GM06990 (cell line): ENCODE data around the gene STK10.

Experiments
- DNase-seq: peaks from one replicate; pipeline ENCODE4 v3.0.0-alpha.2; 2011; ENCODE audit not compliant: insufficient read length; ENCODE audit errors: extremely low read depth
- H3K27me3 ChIP-seq: replicated peaks from 2 replicates; pipeline ENCODE4 v1.6.0; 2011; ENCODE audit warnings: low read length; ENCODE audit not compliant: control insufficient read depth, insufficient read depth
- H3K36me3 ChIP-seq: 2 replicates; pipeline ENCODE4 v1.5.1; 2011; ENCODE audit warnings: low read length; ENCODE audit not compliant: control insufficient read depth, insufficient read depth
- H3K4me3 ChIP-seq: replicated peaks from 2 replicates; pipeline ENCODE4 v1.5.1; 2011; ENCODE audit warnings: low read depth, mild to moderate bottlenecking, control low read depth, low read length
- TF ChIP-seq, protein P1 (sequence below): IDR thresholded peaks from 2 replicates; pipeline ENCODE4 v1.5.1; 2011; ENCODE audit warnings: low read length, control low read depth, mild to moderate bottlenecking, inconsistent platforms; ENCODE audit not compliant: insufficient read depth, poor library complexity, severe bottlenecking

The STK10 gene

DNA sequence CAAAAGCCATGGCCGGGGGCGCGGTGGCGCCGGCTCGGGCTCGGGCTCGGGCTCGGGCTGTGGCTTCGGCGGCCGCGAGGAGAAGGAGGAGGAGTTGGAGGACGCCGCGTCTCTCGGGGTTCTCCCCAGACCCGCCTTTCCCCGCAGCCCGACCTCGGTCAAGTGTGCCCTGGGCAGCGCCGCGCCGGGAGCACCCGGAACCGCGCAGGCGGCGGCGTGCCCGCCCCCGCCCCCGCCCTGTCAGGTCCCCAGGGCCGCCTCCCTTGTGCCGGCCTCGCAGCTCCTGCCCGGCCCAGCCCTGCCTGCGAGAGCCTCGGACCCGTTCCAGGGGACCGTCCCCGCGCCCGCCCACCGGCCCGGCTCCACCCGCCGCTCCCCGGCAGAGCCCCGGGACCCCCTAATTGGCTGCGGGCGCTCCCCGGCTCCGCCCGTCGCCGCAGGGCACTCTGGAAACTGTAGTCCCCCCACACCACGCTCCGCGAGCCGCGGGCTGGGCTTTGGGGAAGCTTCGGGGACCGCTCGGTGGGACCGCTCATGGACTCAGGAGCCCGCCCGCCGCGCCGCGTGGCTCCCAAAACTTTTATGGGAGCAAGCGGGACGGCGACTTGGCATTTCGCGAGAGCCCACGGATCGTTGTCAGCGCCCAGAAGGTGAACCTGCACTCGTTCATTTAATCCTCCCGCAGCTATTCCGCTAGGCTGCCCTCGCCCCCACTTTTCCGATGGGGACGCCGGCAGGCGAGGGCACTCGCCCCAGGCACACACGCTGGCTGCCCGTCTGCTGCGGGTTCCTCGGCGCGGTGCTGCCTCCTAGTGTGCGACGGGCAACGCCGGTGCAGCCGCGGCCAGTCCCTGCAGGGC, at the start of gene STK10:
STK10 (minus strand) TSS at position 192 of the 860 bp plus-strand sequence; CDS start at position 10, 182 bp downstream.
- Histone ChIP-seq H3K4me3 (peak within 1 kb of the TSS; percentile 86), H3K36me3 (peaks cover 2% of the 10 kb centered on the region), H3K27me3 (no peaks in the 10 kb centered on the region)
- TF ChIP-seq, protein P1, sequence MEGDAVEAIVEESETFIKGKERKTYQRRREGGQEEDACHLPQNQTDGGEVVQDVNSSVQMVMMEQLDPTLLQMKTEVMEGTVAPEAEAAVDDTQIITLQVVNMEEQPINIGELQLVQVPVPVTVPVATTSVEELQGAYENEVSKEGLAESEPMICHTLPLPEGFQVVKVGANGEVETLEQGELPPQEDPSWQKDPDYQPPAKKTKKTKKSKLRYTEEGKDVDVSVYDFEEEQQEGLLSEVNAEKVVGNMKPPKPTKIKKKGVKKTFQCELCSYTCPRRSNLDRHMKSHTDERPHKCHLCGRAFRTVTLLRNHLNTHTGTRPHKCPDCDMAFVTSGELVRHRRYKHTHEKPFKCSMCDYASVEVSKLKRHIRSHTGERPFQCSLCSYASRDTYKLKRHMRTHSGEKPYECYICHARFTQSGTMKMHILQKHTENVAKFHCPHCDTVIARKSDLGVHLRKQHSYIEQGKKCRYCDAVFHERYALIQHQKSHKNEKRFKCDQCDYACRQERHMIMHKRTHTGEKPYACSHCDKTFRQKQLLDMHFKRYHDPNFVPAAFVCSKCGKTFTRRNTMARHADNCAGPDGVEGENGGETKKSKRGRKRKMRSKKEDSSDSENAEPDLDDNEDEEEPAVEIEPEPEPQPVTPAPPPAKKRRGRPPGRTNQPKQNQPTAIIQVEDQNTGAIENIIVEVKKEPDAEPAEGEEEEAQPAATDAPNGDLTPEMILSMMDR = peak; percentile 91
- peak; percentile 96 for DNase-seq

GRCh38 chr5:172235827-172236736, 48.1 kb upstream of the STK10 start:
- no peak for DNase-seq
- H3K36me3 ChIP-seq = no peaks in the 10 kb centered on the region; the same call in 1 of the 2 replicates
- TF ChIP-seq, protein P1 = no peak
- H3K4me3 ChIP-seq = no peak overlapping the region
- H3K27me3 ChIP-seq = no peaks in the 10 kb centered on the region

- Histone ChIP-seq H3K27me3 (no peaks in the 10 kb centered on the region), H3K4me3 (peak overlapping the region; percentile 27; the same call in 1 of the 2 replicates), H3K36me3 (no peaks in the 10 kb centered on the region; the same call in 1 of the 2 replicates)
- TF ChIP-seq, protein P1 = no peak
- peak; percentile 43 for DNase-seq
These were observed 47.2 kb upstream of the STK10 start for GRCh38 chr5:172235132-172235780.

GRCh38 chr5:172234031-172234430, 46.0 kb upstream of the STK10 start:
- no peak overlapping the region for H3K4me3 ChIP-seq
- no peaks in the 10 kb centered on the region for H3K27me3 ChIP-seq
- no peaks in the 10 kb centered on the region; the same call in 1 of the 2 replicates for H3K36me3 ChIP-seq
- no peak for DNase-seq
- TF ChIP-seq, protein P1 = no peak

- TF ChIP-seq, protein P1 = no peak
These were observed 41.9 kb upstream of the STK10 start for GRCh38 chr5:172229904-172230303.

More at GRCh38 chr5:172229904-172230303, 41.9 kb upstream of the STK10 start:
- Histone ChIP-seq H3K27me3 (no peaks in the 10 kb centered on the region), H3K36me3 (no peaks in the 10 kb centered on the region; the same call in 1 of the 2 replicates), H3K4me3 (no peak overlapping the region)
- DNase-seq = peak; percentile 48
